T follicular helper cell (primary cell): Measurements from ENCODE around the gene DNAH14.

Experiments used
- DNase-seq: peaks from one replicate; pipeline ENCODE4 v3.0.0-alpha.2; 2020; ENCODE audit warnings: low read depth

Gene DNAH14

GRCh38 chr1:225406976-225407725, 477.7 kb downstream of the DNAH14 start:
- DNase-seq, result no peak

GRCh38 chr1:225407755-225408154, 478.3 kb downstream of the DNAH14 start:
- no peak for DNase-seq

GRCh38 chr1:225408249-225408648, 478.8 kb downstream of the DNAH14 start:
- no peak for DNase-seq

GRCh38 chr1:225409051-225409450, 479.6 kb downstream of the DNAH14 start:
- DNase-seq, result no peak

- DNase-seq, result no peak
Measured at GRCh38 chr1:225410036-225410435, 480.6 kb downstream of the DNAH14 start.

GRCh38 chr1:225412321-225412720, 482.8 kb downstream of the DNAH14 start:
- DNase-seq, result no peak

- no peak for DNase-seq
Measured at GRCh38 chr1:225412803-225413351, 483.4 kb downstream of the DNAH14 start.

GRCh38 chr1:225413708-225414375, 484.4 kb downstream of the DNAH14 start:
- no peak for DNase-seq

- no peak for DNase-seq
Measured at GRCh38 chr1:225415307-225415706, 485.8 kb downstream of the DNAH14 start.

GRCh38 chr1:225415967-225416745, 486.7 kb downstream of the DNAH14 start:
- no peak for DNase-seq

- no peak for DNase-seq
Measured at GRCh38 chr1:225418059-225418458, 488.6 kb downstream of the DNAH14 start.

- no peak for DNase-seq
Measured at GRCh38 chr1:225418598-225418997, 489.1 kb downstream of the DNAH14 start.

GRCh38 chr1:225422031-225422605, 492.6 kb downstream of the DNAH14 start:
- no peak for DNase-seq

- DNase-seq, result no peak
Measured at GRCh38 chr1:225422795-225423517, 493.5 kb downstream of the DNAH14 start.

GRCh38 chr1:225423518-225423855, 494.0 kb downstream of the DNAH14 start:
- DNase-seq, result no peak

GRCh38 chr1:225424562-225425200, 495.2 kb downstream of the DNAH14 start:
- DNase-seq, result no peak

- DNase-seq, result no peak
Measured at GRCh38 chr1:225425201-225425786, 495.8 kb downstream of the DNAH14 start.

- no peak for DNase-seq
Measured at GRCh38 chr1:225426395-225427234, 497.1 kb downstream of the DNAH14 start.

- no peak for DNase-seq
Measured at GRCh38 chr1:225427235-225428067, 498.0 kb downstream of the DNAH14 start, which contains the start of gene LBR. TSS of gene LBR (minus strand) at chr1:225428038. CDS start at chr1:225424075, 3,963 bp downstream.
